ENCODE data around the gene FYB2. TPM values are rescaled to one million over a fixed set of nuclear protein-coding genes. Genes with fewer than 3 reads are reported as not detected.

FYB2 gene
- total RNA-seq, 1 donor from 2014 or later = 0.30 TPM

DNA sequence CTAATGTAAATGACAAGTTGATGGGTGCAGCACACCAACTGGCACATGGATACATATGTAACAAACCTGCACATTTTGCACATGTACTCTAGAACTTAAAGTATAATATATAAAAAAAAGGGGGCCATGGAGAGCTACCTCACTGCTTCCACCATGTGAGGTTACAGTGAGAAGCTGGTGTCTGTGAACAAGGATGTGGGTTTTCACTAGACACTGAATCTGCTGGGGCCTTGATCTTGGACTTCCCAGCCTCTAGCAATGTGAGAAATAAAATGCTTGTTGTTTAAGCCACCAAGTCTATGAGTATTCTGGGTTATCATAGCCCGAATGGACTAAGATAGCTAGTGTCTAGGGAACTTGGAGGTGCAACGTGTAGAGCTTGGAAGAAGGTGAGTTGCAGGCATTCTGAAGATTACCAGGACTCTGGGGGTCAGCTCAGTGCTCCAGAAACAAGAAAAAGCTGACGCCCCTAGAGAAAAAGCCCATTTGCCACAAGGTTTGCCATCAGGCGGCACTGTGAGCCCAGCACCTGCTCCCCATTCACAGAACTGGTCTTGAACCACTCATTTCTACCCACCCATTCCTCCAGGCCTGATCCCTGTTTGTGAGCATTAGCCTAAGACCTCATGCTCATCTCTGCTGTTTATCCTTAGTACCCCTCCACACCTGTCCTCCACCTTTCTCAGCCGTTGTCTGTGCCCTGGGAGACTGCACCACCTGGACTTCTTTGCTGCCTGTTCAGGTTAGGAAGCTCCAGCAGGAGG is 15.1 kb upstream of the FYB2 start:
- DNase-seq = no peak

DNA sequence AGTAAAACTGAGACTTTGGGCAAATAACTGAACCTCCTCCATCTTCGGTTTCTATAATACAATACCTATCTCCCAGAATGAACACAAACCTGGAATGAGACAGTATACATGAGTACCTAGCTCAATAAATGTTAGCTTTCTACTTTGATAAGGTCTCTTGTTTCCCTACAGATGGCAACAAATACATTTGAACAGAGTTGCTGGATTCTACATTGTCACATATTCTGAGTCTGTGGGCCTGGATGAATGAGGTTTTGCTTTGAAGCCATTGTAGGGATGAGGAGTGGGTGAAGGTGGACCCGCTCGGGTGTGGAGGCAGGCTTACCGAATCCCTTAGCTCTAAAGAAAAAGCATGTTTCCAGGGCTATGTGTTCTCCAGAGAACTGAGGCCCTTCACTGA is 13.9 kb upstream of the FYB2 start:
- DNase-seq = no peak

DNA sequence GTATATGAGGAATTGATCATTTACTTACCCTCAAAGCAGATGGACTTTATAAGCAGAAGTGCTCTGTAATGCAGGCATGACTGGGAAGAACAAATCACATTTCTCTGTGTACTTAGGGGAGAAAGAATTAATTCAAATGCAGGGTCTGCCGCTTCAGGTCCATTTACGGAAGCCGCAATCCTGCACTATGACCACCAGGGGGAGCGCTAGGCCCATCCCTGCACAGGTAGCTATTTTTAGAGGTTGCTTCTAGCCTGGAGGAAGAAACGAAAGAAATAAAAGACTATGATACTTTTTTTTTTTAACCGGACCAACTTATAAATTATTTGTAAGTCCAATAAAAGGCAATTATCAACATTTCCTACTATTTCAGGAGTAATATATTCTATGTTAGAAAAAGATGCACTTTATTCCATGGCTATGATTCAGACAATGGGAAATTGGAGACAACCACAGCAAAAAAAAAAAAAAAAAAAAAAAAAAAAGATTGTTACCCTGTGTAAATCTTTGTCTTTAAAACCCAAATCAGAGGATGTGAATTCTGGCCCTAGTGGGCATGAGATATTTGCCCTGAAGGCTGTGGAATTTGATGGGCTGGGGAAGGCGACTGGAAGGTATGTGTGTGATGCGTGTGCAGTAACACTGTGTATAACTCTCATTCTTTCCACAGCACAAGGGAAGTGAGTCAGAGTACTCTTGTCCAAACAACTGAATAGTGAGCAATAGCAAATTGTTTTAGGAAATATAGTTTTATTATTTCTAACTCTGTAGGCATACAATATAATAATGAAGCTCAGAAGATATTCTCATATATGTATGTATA is 12.9 kb upstream of the FYB2 start:
- DNase-seq = peak; percentile 77

DNA sequence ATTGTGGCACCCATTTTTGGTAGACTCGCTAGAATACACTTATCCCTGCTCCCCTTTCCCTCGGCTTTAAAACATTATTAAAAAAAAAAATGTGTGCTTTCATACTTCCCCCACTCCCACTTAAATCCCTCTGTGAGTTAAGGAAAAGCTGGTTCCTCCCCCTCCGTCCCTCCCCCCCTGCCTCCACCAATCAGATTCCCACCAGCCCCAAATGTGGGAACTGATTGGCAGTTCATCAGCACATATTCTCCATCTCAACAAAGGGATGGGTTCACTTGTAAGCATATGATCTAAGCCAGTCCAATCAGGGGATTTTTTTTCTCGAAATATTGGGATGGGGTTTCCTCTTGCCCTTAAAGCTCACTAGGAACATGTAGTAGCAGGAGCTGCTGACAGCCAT is 10.8 kb upstream of the FYB2 start:
- DNase-seq = no peak

DNA sequence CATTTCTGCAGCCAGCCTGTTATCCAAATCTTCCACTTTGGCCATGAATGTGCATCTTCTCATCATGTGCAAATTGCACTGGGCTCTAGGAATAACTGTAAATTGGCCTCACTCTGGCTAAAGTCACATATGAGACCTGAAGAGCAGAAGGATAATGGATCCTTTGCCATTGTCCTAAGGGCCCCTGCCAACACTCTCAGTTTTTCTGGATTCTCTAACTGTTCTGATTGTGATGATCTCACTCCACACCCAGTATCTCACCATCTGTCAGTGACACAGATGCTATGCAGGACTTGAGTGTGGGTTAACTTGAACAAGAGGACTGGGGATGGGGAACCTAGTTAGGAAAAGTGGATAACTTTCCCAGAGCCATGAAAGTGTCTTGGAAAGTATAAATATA is 8.5 kb upstream of the FYB2 start:
- no peak for DNase-seq

GRCh38 chr1:56825436-56825835 is 6.2 kb upstream of the FYB2 start:
- DNase-seq = no peak

DNA sequence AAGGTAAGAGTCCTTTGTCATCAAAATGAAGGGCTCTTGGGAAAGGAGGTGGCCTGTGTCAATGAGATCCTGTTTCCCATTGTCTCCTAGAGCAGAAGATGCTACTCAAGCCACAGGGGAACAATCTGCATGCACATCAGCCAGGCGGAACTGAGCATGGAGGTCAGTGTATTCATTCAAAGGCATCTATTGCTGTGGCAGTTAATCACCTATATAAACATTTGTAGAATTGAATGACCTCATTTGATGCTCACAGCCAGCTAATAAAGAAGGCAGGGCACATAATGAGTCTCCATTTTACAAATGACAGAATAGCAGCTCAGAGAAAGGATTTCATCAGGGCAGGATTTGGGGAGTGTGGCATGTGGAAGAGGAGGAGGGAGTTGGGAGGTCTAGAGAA is 5.7 kb upstream of the FYB2 start:
- DNase-seq = no peak

- DNase-seq = no peak
These were observed 5.1 kb upstream of the FYB2 start for GRCh38 chr1:56824271-56824670.

DNA sequence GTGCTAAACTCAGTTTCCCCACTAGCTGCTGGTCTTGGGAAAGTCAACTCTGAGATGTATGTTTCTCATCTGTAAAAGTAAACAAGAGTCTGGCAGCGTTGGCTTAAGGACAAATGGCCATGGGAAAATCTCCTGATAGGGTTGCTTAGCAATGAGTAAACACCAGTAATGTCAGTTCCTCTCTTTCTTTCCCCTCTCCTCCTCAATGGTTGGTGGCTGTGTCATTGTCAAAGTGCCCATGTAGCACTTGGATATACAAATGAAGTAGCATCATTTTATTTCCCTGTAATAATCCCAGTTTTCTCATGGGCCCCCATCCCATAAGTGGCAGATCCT is 2.2 kb upstream of the FYB2 start:
- no peak for DNase-seq

DNA sequence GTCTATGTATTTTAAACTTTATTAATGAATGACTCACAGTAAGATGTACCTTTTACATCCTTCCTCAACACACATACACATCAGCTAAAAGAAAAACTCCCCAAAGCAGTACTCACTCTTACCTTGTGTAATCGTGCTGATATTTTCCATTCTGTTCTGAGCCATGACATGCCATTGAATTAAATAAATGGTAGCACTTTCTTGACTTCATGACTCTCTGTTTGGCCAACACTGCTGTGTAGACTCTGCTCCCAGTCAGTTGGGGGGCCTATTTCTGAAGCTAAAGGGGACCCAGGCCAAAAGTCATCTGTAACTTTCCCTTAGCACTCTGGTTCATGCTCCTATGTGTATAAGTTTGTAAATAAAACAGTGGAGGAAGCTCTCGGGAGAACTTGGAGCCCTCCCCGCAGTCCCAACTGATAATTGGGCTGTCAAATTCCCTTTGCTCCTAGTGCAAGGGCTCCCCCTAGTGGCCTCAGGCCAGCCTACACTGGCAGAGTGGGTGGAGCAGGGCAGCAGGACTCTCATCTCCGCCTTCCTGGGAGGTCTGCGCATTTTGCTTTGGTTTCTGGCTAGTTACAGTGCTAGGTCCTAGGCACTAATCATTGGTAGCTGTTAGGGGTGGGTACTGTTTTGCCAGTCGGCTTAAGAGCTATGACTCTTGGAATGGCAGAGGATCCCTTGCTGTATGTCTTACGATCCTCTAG is 1.7 kb upstream of the FYB2 start:
- DNase-seq = no peak

- no peak for DNase-seq
These were observed 1.3 kb downstream of the FYB2 start for GRCh38 chr1:56817716-56818463.

DNA sequence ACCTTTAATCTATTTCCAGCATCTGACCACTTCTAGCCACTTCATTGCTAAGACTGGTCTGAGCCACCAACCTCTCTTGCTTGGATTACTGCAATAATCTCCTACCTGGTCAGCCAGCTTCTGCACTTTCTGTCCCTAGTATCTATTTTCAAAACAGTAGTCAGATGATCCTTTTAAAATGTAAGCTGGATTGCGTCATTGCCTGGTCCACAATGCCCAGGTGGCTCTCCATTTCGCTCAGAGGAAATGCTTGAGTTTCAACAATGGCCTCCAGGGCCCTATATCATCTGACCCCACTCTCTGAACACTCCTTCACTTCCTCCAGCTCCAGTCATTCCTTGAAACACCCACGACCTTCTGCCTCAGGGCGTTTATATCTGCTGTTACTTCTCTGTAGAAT is 2.3 kb downstream of the FYB2 start:
- no peak for DNase-seq

- DNase-seq = no peak
These were observed 2.9 kb downstream of the FYB2 start for GRCh38 chr1:56816264-56816663.

GRCh38 chr1:56814205-56814604 is 5.0 kb downstream of the FYB2 start:
- DNase-seq = no peak

DNA sequence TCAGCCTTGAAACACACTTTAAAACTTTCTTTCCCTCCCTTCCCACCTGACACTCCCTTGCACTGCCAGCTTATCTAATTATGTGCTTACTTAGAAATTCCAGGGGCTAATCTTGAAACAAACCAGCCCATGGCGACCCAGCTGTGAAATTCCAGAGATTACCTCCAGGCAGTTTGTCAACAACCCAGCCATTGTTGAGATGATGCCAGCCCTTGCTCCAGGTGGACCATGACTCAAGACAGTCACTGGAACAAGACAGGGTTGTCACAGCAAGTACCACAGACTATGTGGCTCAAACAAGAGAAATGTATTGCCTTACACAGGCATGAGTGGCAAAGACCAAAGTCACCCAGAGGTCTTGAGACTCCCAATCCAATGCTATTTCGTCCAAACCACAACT is 7.9 kb downstream of the FYB2 start:
- DNase-seq = no peak

GRCh38 chr1:56808410-56808809 is 10.8 kb downstream of the FYB2 start:
- DNase-seq = no peak

- DNase-seq = no peak
These were observed 12.4 kb downstream of the FYB2 start for GRCh38 chr1:56806804-56807203.

DNA sequence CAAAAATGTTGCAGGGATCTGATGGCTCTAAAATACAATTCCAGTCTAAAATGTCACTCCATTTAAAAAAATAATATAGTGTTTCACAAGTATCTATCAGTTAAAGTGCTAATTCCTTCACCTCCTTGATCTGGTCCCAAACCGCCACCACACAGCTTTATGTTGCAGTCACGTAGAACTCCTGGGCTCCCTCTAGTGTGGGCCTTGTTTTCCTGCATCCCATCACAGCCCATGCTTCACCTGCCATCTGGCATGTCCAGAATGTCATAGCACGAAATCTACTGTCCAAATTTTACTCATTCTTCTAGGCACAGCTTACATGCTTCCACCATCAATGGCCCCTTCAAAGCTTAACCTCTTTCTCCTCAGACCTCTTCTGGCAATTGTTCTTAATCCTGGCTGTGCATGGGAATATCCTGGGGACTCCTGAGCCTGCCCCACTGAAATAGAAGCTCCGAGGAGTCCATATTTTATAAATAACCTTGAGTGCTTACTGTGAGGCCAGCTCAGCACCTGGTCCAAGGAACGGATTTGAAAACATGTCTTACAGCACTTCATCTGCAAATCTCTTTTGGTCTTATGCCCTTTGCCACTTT is 15.5 kb downstream of the FYB2 start:
- no peak for DNase-seq

DNA sequence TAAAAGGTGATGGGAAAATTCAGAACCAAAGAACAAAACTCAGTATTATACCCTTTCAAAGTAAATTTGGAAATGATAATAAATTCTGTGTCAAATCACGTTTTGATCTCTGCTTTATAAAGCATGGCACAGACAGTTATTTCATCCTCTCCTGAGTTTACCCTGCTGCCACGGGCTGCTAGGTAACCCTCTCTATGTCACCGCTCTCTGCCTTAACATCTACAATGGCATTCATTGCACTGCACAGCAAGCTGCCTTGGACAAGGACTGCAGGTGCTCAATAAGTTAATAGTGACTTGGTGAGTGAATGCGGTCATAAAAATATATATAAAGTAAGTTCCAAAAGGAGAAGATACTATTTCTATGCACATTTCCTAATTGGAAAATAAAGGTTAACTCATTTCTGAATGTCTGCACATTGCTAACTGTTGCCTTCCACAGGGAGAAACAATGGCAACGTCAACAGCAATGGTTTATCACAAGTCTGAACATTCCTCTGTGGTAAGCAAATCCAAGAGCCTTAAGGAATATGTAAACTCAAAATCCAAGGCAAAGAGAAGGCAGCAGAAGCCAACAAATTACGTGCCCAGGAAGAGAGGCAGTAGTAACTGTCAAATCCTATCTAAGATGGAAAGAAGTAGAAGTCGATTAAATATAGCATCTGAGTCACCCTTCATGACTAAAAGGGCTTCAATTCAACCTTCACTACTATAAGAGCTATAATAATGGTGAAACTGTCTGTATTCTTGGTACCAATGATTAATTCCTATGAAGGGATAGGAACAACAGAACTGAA is 19.4 kb downstream of the FYB2 start:
- no peak for DNase-seq

- DNase-seq = no peak
These were observed 21.1 kb downstream of the FYB2 start for GRCh38 chr1:56798053-56798471.

DNA sequence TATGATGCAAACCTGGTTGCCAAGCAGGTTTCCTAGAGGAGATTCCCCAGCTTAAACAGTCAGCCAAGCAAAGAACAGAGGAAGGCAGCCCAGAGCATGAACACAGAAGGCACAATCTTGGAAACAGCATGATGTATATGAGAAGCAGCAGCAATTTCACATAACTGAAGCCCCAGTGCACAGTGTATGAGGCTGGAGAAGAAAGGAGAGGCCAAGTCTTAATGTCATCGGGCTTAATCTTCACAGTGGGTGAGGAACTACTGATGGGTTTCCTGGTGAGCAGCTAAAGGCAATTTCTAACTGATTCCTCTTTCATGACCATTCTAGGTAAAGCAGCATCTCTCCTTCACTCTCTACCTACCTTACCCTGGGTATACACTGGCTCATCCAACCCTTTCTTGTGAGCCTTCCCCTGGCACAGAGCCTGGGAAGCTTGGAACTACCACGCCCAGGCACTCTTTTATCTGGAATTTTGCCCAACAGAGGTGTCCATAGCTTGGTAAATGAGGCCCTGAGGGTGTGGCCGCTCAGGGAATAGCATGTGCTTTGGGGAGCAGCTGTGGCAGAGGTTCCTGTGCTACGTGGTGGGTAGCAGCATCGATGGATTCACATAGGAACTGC is 22.0 kb downstream of the FYB2 start:
- no peak for DNase-seq

Data from skin of body (tissue), 2 donors.